HG02943 (cell line): Measurements from ENCODE around the gene NCAN.
"Not testable (repeated sequence)": the region's sequence is repeated elsewhere in the genome, so short reads cannot be mapped to it uniquely, and the experiment has no call there.

Experiments
- ATAC-seq: cut with Tn5 transposase; IDR thresholded peaks from one replicate; pipeline ENCODE4 v1.9.1; 2021; ENCODE audit warnings: mild to moderate bottlenecking, low read depth, moderate library complexity; ENCODE audit not compliant: unreplicated experiment

NCAN gene

GRCh38 chr19:19192910-19193423, 18.8 kb upstream of the NCAN start:
- ATAC-seq, result no peak

- no peak for ATAC-seq
Observed at GRCh38 chr19:19193926-19194325, 17.8 kb upstream of the NCAN start.

- no peak for ATAC-seq
Observed at GRCh38 chr19:19201697-19202630, 9.8 kb upstream of the NCAN start.

- peak; percentile 11 for ATAC-seq
Observed at GRCh38 chr19:19202707-19203011, 9.1 kb upstream of the NCAN start.

GRCh38 chr19:19203012-19203856, 8.5 kb upstream of the NCAN start, which contains the start of gene NR2C2AP:
NR2C2AP (minus strand) TSS chr19:19203414; CDS start chr19:19203060, 354 bp downstream.
- ATAC-seq, result peak; percentile 80

- ATAC-seq, result no peak
Observed at GRCh38 chr19:19204181-19204580, 7.6 kb upstream of the NCAN start.

- no peak for ATAC-seq
Observed at GRCh38 chr19:19205416-19206410, 6.0 kb upstream of the NCAN start.

- ATAC-seq, result no peak
Observed at GRCh38 chr19:19206938-19207337, 4.8 kb upstream of the NCAN start.

GRCh38 chr19:19207637-19208572, 3.9 kb upstream of the NCAN start:
- no peak for ATAC-seq

GRCh38 chr19:19209372-19209771, 2.4 kb upstream of the NCAN start:
- ATAC-seq, result no peak

- ATAC-seq, result no peak
Observed at GRCh38 chr19:19212916-19213315, 1.2 kb downstream of the NCAN start.

- ATAC-seq, result no peak
Observed at GRCh38 chr19:19213426-19214158, 1.8 kb downstream of the NCAN start.

- ATAC-seq, result no peak
Observed at GRCh38 chr19:19214159-19214490, 2.4 kb downstream of the NCAN start.

- ATAC-seq, result no peak
Observed at GRCh38 chr19:19214892-19215291, 3.1 kb downstream of the NCAN start.

GRCh38 chr19:19215792-19216191, 4.0 kb downstream of the NCAN start:
- no peak for ATAC-seq

GRCh38 chr19:19217099-19217498, 5.3 kb downstream of the NCAN start:
- ATAC-seq, result no peak

GRCh38 chr19:19218911-19219310, 7.2 kb downstream of the NCAN start:
- no peak for ATAC-seq

GRCh38 chr19:19221000-19221399, 9.2 kb downstream of the NCAN start:
- ATAC-seq, result not testable (repeated sequence)
